Thymus (tissue), 11 donors: ENCODE results near the gene ARSG. TPM values are rescaled to one million over a fixed set of nuclear protein-coding genes. Genes with fewer than 3 reads are reported as not detected.
"Not testable (repeated sequence)": the region's sequence is repeated elsewhere in the genome, so short reads cannot be mapped to it uniquely, and the experiment has no call there.

Source experiments
- DNase-seq, 9 donors: peaks; one replicate each; pipeline ENCODE4 v3.0.0-alpha.2; 2013; ENCODE audit warnings: low spot score in 9 of 9, low read depth in 6 of 9, missing footprints in 1 of 9
- H3K27ac ChIP-seq, 2 donors: one replicate each; pipeline ENCODE4 v1.5.1; 2013; ENCODE audit warnings: control low read depth in 1 of 2, low read depth in 1 of 2, low read length in 1 of 2, mild to moderate bottlenecking in 1 of 2, moderate library complexity in 1 of 2
- H3K27me3 ChIP-seq, 2 donors: one replicate each; pipeline ENCODE4 v1.5.1; 2013; ENCODE audit warnings: low read length in 1 of 2; ENCODE audit not compliant: control insufficient read depth in 2 of 2, insufficient read depth in 1 of 2
- H3K36me3 ChIP-seq, 2 donors: one replicate each; pipeline ENCODE4 v1.5.1; 2013; ENCODE audit warnings: low read length in 1 of 2, mild to moderate bottlenecking in 1 of 2, moderate library complexity in 1 of 2; ENCODE audit not compliant: control insufficient read depth in 2 of 2, insufficient read depth in 2 of 2
- H3K4me1 ChIP-seq, 2 donors: one replicate each; pipeline ENCODE4 v1.5.1; 2013; ENCODE audit warnings: low read length in 2 of 2; ENCODE audit not compliant: control insufficient read depth in 2 of 2, insufficient read depth in 2 of 2
- H3K4me3 ChIP-seq, 2 donors: one replicate each; pipeline ENCODE4 v1.5.1; 2013; ENCODE audit warnings: low read length in 2 of 2, control low read depth in 1 of 2, mild to moderate bottlenecking in 1 of 2
- H3K9me3 ChIP-seq, 2 donors: one replicate each; pipeline ENCODE4 v1.5.1; 2013; ENCODE audit warnings: low read length in 1 of 2, mild to moderate bottlenecking in 1 of 2; ENCODE audit not compliant: control insufficient read depth in 2 of 2, insufficient read depth in 1 of 2
- WGBS: extraction: QIAGEN DNeasy Blood & Tissue Kit; methylation state at CpG from one replicate; pipeline ENCODE4 v1.1.7; 2013; 5-methylcytosine and 5-hydroxymethylcytosine counted together
- polyA plus RNA-seq: library from polyadenylated mRNA; stranded (reverse); fragments of 200-250 nt; gene quantifications from one replicate; pipeline ENCODE4 v1.2.3, GENCODE V29; 2013
- total RNA-seq: library from RNA; stranded (reverse); fragments of 120-200 nt; gene quantifications from one replicate; pipeline ENCODE4 v1.2.4, GENCODE V29; 2013
- donor health status: healthy.

The ARSG gene
- total and polyA plus RNA-seq, 2 donors, result 2.6 to 5.2 TPM

DNA sequence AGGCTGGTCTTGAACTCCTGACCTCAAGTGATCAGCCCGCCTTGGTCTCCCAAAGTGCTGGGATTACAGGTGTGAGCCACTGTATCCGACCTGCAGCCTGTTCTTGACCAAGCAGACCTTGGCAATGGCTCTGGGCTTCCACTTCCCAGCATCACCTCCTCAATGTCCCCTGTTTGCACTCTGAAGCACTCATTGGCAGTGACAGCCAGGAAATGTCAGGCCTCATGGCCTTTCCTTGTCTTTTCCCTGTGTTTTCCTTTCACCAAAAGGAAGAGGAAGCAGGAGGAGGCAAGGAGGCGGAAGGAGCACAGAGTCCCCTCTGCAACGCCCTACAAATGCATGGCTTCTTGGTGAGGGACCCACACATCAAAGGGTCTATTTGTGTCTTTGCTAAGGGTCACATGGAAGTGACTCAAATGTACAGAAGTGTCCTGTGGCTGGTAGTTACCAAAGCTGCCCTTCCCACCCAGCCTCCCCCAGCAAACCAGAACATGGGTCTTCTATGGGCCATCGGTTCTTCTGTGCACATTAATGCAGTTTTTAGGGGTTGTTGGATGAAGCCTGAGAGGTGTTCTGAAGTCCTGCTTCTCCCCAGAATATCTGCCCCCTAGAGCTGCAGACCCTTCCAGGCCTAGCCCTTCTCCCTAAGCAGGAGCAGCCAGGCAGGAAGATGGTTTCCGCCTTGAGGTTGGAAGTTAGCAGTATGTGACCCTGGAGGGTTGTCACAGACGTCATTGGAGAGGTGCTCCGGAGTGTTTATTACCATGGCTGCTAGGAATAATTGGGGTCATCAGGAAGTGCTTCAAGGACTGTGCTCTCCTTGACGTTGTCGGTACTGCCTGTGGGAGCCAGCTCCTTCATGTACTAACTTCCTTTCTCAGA lies 105.2 kb downstream of the ARSG start:
- Histone ChIP-seq H3K4me1 (peaks cover 37 to 56% of the 10 kb centered on the region in 2 donors), H3K27ac (peak overlapping the region; percentile 37 to 83), H3K9me3 (peaks cover 4 to 13% of the 10 kb centered on the region in 2 donors), H3K4me3 (no peak overlapping the region), H3K27me3 (no peaks in the 10 kb centered on the region), H3K36me3 (peaks cover 0 to 6% of the 10 kb centered on the region in 2 donors)
- 76% methylated on average over 10 of the region's 10 CpGs for WGBS
- peak in 1 of 9 donors; percentile 33 for DNase-seq

DNA sequence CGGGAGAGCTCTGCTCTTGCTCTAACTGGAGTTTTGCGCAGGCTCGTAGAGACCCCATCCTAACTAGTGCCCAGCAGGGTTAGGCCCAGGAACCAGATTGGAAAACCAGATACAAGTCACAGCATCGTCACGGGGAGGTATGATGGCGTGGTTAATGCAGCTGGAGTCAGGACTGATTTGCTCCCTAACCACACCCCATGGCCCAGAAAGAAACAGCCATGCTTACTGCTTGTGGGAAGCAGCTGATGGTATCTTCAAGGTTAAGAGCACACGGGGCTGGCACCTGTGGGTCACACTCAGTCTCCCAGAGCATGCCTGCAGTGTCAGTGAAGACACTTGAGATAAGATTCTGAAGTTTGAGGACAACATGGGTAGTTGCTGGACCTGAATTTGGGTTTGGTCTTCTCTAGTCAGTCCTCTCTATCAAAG lies 105.8 kb downstream of the ARSG start:
- Histone ChIP-seq H3K9me3 (peaks cover 4 to 13% of the 10 kb centered on the region in 2 donors), H3K4me3 (no peak overlapping the region), H3K4me1 (peaks cover 37 to 58% of the 10 kb centered on the region in 2 donors), H3K36me3 (peaks cover 0 to 6% of the 10 kb centered on the region in 2 donors), H3K27me3 (no peaks in the 10 kb centered on the region), H3K27ac (peak overlapping the region; percentile 37 to 83)
- WGBS, result 29% methylated on average over 7 of the region's 7 CpGs
- peak in 6 of 9 donors; percentile 49 to 89 (median 72) for DNase-seq

DNA sequence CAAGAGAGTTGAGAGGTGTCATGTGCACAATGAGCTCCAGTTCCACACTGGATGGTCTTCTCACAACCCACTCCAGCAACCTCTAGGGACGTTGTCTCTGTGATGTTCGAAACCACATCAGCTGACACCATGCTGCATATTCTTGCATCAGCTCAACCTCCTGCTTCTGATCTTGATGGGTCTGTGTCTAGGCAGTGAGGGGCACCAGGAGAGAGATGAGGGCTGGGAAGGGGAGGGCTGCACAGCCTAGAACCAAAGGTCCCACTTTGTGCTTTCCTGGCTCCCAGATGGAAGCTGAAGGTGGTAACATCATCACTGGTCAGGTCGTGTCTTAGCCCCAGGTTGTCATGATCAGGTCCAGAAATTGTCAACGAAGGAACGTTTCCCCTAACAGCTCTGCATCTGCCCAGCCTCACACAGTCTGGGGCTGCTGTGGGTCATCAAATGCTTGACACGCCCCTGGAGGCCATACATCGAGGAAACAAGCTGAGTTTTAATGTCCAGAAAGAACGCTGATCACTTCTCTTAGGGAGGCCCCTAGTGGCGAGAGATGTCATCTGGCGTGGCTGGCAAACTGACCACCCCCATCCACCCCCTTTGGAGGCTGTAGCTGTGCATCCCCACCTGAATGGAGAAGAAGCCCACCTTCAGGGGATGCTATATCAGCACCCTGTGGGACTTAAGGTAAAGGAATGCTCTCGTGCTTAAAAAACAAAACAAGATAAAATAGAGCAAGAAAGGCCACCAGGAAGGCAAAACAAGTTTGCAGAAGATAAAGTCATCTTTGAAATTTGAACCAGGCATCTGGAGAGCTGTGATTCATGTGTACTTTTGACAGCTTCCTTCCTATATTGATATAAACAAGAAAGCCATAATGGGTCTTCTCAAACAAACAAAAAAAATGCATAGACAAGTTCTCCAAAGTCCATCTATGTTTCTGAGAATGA lies 107.7 kb downstream of the ARSG start:
- Histone ChIP-seq H3K4me3 (no peak overlapping the region), H3K36me3 (peaks cover 0 to 6% of the 10 kb centered on the region in 2 donors), H3K4me1 (peaks cover 37 to 58% of the 10 kb centered on the region in 2 donors), H3K27ac (peak overlapping the region in 1 of 2 donors; percentile 47), H3K9me3 (peaks cover 4 to 13% of the 10 kb centered on the region in 2 donors), H3K27me3 (no peaks in the 10 kb centered on the region)
- peak in 5 of 9 donors; percentile 50 to 80 (median 52) for DNase-seq
- WGBS, result 22% methylated on average over 11 of the region's 11 CpGs

DNA sequence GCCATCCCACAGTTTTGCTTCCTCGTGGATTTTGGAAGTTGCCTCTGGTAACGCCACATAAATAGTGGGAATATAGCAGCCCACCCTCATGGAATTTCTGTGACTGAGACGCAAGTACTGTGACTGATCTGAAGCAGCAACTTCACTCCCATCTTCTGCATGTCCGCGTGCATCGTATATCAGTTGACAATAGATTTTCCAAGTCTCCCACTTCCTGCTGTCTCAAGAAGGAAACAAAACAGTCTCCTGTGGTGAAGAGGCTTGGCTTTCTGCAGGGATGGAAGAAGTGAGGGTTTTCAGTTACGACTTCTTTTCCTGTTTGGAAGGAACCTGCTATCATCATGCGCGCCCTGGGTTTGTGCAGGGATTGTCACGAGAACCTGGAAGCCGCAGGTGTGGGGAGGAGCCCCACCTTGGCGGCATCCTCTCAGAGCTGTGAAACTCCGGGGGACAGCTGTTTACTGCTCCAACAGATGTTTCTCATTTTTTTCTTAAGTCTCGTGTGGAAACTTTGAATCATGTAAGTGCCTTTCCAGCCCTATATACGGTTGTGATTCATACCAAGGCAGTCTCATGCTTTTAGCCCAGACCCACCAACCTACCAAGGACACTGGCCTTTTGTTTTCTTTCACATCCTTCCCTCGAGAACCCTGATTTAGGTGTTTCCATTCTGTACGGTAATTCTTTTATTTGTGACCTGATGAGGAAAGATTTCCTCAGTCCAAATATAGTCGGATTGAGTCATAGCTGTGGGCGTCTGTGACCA lies 108.5 kb downstream of the ARSG start:
- peak in 5 of 9 donors; percentile 47 to 77 (median 53) for DNase-seq
- no peaks in the 10 kb centered on the region for H3K27me3 ChIP-seq
- WGBS, result 66% methylated on average over 19 of the region's 19 CpGs
- peaks cover 3 to 10% of the 10 kb centered on the region in 2 donors for H3K9me3 ChIP-seq
- no peak overlapping the region for H3K4me3 ChIP-seq
- H3K27ac ChIP-seq, result peak overlapping the region in 1 of 2 donors; percentile 27
- peaks cover 0 to 4% of the 10 kb centered on the region in 2 donors for H3K36me3 ChIP-seq
- peaks cover 37 to 58% of the 10 kb centered on the region in 2 donors for H3K4me1 ChIP-seq

DNA sequence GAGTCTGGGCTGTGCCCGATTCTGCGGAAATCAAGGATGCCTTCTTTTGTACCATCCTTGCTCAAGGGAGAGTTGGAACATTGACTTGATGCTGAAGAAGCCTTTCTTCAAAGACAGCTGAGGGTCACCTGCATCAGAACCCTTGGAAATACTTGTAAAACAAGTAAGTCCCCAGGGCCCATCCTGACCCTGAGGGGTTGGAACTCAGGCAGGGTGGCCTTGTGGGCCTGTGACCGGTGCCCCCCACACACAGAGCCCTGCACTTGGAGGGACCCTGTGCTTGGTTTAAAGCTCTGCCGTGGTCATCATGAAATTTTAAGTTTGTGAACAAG lies 109.1 kb downstream of the ARSG start:
- no peak for DNase-seq
- no peak overlapping the region for H3K27ac ChIP-seq

DNA sequence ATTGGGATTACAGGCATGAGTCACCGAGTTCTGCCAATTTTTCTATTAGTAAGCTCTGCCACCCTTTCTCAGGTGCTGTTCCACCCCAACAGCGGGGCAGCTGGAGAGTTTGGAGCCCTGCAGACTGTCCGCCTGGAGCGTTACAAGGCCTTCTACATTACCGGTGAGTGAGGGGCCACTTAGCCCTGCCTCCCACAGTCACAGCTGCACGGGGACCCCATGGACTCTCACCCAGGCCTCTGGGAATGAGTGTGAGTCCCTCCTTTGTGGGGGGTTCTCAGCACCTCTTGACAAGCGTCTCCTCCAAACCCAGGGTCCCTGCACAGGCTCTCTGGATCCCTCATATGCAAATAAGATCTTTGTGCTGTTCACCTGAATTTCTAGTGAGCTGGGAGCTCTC lies 110.0 kb downstream of the ARSG start:
- H3K36me3 ChIP-seq, result no peaks in the 10 kb centered on the region
- H3K27me3 ChIP-seq, result no peaks in the 10 kb centered on the region
- no peak for DNase-seq
- no peaks in the 10 kb centered on the region for H3K9me3 ChIP-seq
- H3K4me3 ChIP-seq, result no peak overlapping the region
- peaks cover 37 to 51% of the 10 kb centered on the region in 2 donors for H3K4me1 ChIP-seq
- no peak overlapping the region for H3K27ac ChIP-seq
- WGBS, result 99% methylated on average over 7 of the region's 7 CpGs

More for the DNA sequence above, 109.1 kb downstream of the ARSG start:
- no peaks in the 10 kb centered on the region for H3K27me3 ChIP-seq
- no peaks in the 10 kb centered on the region for H3K36me3 ChIP-seq
- peaks cover 0 to 4% of the 10 kb centered on the region in 2 donors for H3K9me3 ChIP-seq
- peaks cover 37 to 58% of the 10 kb centered on the region in 2 donors for H3K4me1 ChIP-seq
- no peak overlapping the region for H3K4me3 ChIP-seq
- WGBS, result 92% methylated on average over 4 of the region's 4 CpGs

DNA sequence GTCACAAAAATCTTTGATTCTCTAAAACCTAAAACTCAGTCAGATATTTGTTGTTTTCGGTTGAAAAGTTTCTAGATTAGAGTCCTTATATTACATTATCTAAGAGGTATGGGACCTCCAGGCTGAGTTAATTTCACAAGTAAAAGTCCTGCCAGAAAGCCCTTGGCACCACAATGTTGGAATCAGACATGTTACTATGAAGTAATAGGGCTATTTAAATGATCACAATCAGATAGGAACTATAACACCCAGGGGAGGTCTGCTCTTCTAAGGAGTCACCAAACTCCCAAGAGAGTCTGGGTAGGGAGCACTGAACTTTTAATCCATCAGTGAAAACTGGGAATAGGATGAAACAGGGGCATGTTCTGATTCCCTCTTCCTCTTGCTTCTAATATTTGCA lies 111.8 kb downstream of the ARSG start:
- H3K27ac ChIP-seq, result no peak overlapping the region
- H3K36me3 ChIP-seq, result no peaks in the 10 kb centered on the region
- DNase-seq, result no peak
- no peaks in the 10 kb centered on the region for H3K9me3 ChIP-seq
- no peak overlapping the region for H3K4me3 ChIP-seq
- H3K4me1 ChIP-seq, result peaks cover 26 to 34% of the 10 kb centered on the region in 2 donors
- H3K27me3 ChIP-seq, result no peaks in the 10 kb centered on the region
- WGBS, result 99% methylated on average over 1 of the region's 1 CpG

DNA sequence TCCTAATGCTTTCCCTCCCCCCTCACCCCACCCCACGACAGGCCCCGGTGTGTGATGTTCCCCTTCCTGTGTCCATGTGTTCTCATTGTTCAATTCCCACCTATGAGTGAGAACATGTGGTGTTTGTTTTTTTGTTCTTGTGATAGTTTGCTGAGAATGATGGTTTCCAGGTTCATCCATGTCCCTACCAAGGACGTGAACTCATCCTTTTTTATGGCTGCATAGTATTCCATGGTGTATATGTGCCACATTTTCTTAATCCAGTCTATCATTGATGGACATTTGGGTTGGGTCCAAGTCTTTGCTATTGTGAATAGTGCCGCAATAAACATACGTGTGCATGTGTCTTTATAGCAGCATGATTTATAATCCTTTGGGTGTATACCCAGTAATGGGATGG lies 112.5 kb downstream of the ARSG start:
- H3K4me1 ChIP-seq, result peaks cover 21 to 28% of the 10 kb centered on the region in 2 donors
- not testable (repeated sequence) for H3K36me3 ChIP-seq, H3K27ac ChIP-seq, H3K9me3 ChIP-seq, DNase-seq, H3K27me3 ChIP-seq, H3K4me3 ChIP-seq
- WGBS, result over 99% methylated on average over 4 of the region's 5 CpGs
